Measurements from ENCODE around the gene TTC36.
"Not testable (repeated sequence)": the region's sequence is repeated elsewhere in the genome, so short reads cannot be mapped to it uniquely, and the experiment has no call there.

Gene TTC36

GRCh38 chr11:118536726-118537125 is 9.5 kb downstream of the TTC36 start:
- H3K36me3 ChIP-seq (ENCODE audit: insufficient read depth, low read length) = peaks cover 32% of the 10 kb centered on the region
- H2AFZ ChIP-seq (ENCODE audit: low read depth, low read length) = no peak overlapping the region
- H3K4me1 ChIP-seq (ENCODE audit: insufficient read depth, low read length) = peaks cover 4% of the 10 kb centered on the region
- no peaks in the 10 kb centered on the region for H3K27me3 ChIP-seq (ENCODE audit: insufficient read depth, low read length)
- no peak overlapping the region for H3K4me3 ChIP-seq (ENCODE audit: low read length)
- no peaks in the 10 kb centered on the region for H3K9me3 ChIP-seq (ENCODE audit: low read length)

- H3K4me3 ChIP-seq (ENCODE audit: low read length) = no peak overlapping the region
- H3K27me3 ChIP-seq (ENCODE audit: insufficient read depth, low read length) = no peaks in the 10 kb centered on the region
- no peak overlapping the region for H2AFZ ChIP-seq (ENCODE audit: low read depth, low read length)
- peaks cover 38% of the 10 kb centered on the region for H3K36me3 ChIP-seq (ENCODE audit: insufficient read depth, low read length)
- H3K4me1 ChIP-seq (ENCODE audit: insufficient read depth, low read length) = no peaks in the 10 kb centered on the region
- no peaks in the 10 kb centered on the region for H3K9me3 ChIP-seq (ENCODE audit: low read length)
Measured at GRCh38 chr11:118537409-118537980, 10.2 kb downstream of the TTC36 start.

- Histone ChIP-seq H3K4me3 (ENCODE audit: low read length) (no peak overlapping the region), H3K4me1 (ENCODE audit: insufficient read depth, low read length) (no peaks in the 10 kb centered on the region), H3K36me3 (ENCODE audit: insufficient read depth, low read length) (peaks cover 42% of the 10 kb centered on the region), H3K27me3 (ENCODE audit: insufficient read depth, low read length) (no peaks in the 10 kb centered on the region), H2AFZ (ENCODE audit: low read depth, low read length) (no peak overlapping the region), H3K9me3 (ENCODE audit: low read length) (no peaks in the 10 kb centered on the region)
Measured at GRCh38 chr11:118544010-118544646, 16.9 kb downstream of the TTC36 start.

GRCh38 chr11:118544647-118545010 is 17.4 kb downstream of the TTC36 start:
- Histone ChIP-seq H3K4me1 (ENCODE audit: insufficient read depth, low read length) (no peaks in the 10 kb centered on the region), H2AFZ (ENCODE audit: low read depth, low read length) (no peak overlapping the region), H3K4me3 (ENCODE audit: low read length) (no peak overlapping the region), H3K27me3 (ENCODE audit: insufficient read depth, low read length) (no peaks in the 10 kb centered on the region), H3K36me3 (ENCODE audit: insufficient read depth, low read length) (peaks cover 42% of the 10 kb centered on the region), H3K9me3 (ENCODE audit: low read length) (no peaks in the 10 kb centered on the region)

- no peaks in the 10 kb centered on the region for H3K27me3 ChIP-seq (ENCODE audit: insufficient read depth, low read length)
- no peak overlapping the region for H2AFZ ChIP-seq (ENCODE audit: low read depth, low read length)
- H3K36me3 ChIP-seq (ENCODE audit: insufficient read depth, low read length) = peaks cover 44% of the 10 kb centered on the region
- no peaks in the 10 kb centered on the region for H3K4me1 ChIP-seq (ENCODE audit: insufficient read depth, low read length)
- no peak overlapping the region for H3K4me3 ChIP-seq (ENCODE audit: low read length)
- no peaks in the 10 kb centered on the region for H3K9me3 ChIP-seq (ENCODE audit: low read length)
Measured at GRCh38 chr11:118545533-118545932, 18.3 kb downstream of the TTC36 start.

- Histone ChIP-seq H3K4me3 (ENCODE audit: low read length) (no peak overlapping the region), H3K36me3 (ENCODE audit: insufficient read depth, low read length) (peaks cover 42% of the 10 kb centered on the region), H3K27me3 (ENCODE audit: insufficient read depth, low read length) (no peaks in the 10 kb centered on the region), H3K9me3 (ENCODE audit: low read length) (no peaks in the 10 kb centered on the region), H2AFZ (ENCODE audit: low read depth, low read length) (no peak overlapping the region), H3K4me1 (ENCODE audit: insufficient read depth, low read length) (no peaks in the 10 kb centered on the region)
Measured at GRCh38 chr11:118547132-118547531, 19.9 kb downstream of the TTC36 start.

- H3K4me1 ChIP-seq (ENCODE audit: insufficient read depth, low read length) = no peaks in the 10 kb centered on the region
- no peak overlapping the region for H3K4me3 ChIP-seq (ENCODE audit: low read length)
- H2AFZ ChIP-seq (ENCODE audit: low read depth, low read length) = no peak overlapping the region
- no peaks in the 10 kb centered on the region for H3K9me3 ChIP-seq (ENCODE audit: low read length)
- H3K36me3 ChIP-seq (ENCODE audit: insufficient read depth, low read length) = peaks cover 41% of the 10 kb centered on the region
- H3K27me3 ChIP-seq (ENCODE audit: insufficient read depth, low read length) = no peaks in the 10 kb centered on the region
Measured at GRCh38 chr11:118552341-118552740, 25.1 kb downstream of the TTC36 start.

- Histone ChIP-seq H3K27me3 (ENCODE audit: insufficient read depth, low read length) (no peaks in the 10 kb centered on the region), H3K4me3 (ENCODE audit: low read length) (no peak overlapping the region), H2AFZ (ENCODE audit: low read depth, low read length) (no peak overlapping the region), H3K36me3 (ENCODE audit: insufficient read depth, low read length) (peaks cover 25% of the 10 kb centered on the region), H3K4me1 (ENCODE audit: insufficient read depth, low read length) (peaks cover 6% of the 10 kb centered on the region), H3K9me3 (ENCODE audit: low read length) (no peaks in the 10 kb centered on the region)
Measured at GRCh38 chr11:118560806-118561205, 33.5 kb downstream of the TTC36 start.

GRCh38 chr11:118565051-118565450 is 37.8 kb downstream of the TTC36 start:
- peaks cover 6% of the 10 kb centered on the region for H3K4me1 ChIP-seq (ENCODE audit: insufficient read depth, low read length)
- peaks cover 5% of the 10 kb centered on the region for H3K36me3 ChIP-seq (ENCODE audit: insufficient read depth, low read length)
- H3K9me3 ChIP-seq (ENCODE audit: low read length) = no peaks in the 10 kb centered on the region
- H3K4me3 ChIP-seq (ENCODE audit: low read length) = peak overlapping the region; percentile 25
- no peaks in the 10 kb centered on the region for H3K27me3 ChIP-seq (ENCODE audit: insufficient read depth, low read length)
- no peak overlapping the region for H2AFZ ChIP-seq (ENCODE audit: low read depth, low read length)

- no peaks in the 10 kb centered on the region for H3K27me3 ChIP-seq (ENCODE audit: insufficient read depth, low read length)
- H3K9me3 ChIP-seq (ENCODE audit: low read length) = no peaks in the 10 kb centered on the region
- H3K36me3 ChIP-seq (ENCODE audit: insufficient read depth, low read length) = peaks cover 4% of the 10 kb centered on the region
- peaks cover 21% of the 10 kb centered on the region for H3K4me1 ChIP-seq (ENCODE audit: insufficient read depth, low read length)
- H2AFZ ChIP-seq (ENCODE audit: low read depth, low read length) = no peak overlapping the region
- no peak overlapping the region for H3K4me3 ChIP-seq (ENCODE audit: low read length)
Measured at GRCh38 chr11:118569670-118570069, 42.4 kb downstream of the TTC36 start.

- Histone ChIP-seq H3K4me1 (ENCODE audit: insufficient read depth, low read length) (peaks cover 15% of the 10 kb centered on the region), H3K4me3 (ENCODE audit: low read length) (no peak overlapping the region), H2AFZ (ENCODE audit: low read depth, low read length) (no peak overlapping the region), H3K27me3 (ENCODE audit: insufficient read depth, low read length) (no peaks in the 10 kb centered on the region), H3K36me3 (ENCODE audit: insufficient read depth, low read length) (peaks cover 4% of the 10 kb centered on the region), H3K9me3 (ENCODE audit: low read length) (no peaks in the 10 kb centered on the region)
Measured at GRCh38 chr11:118570787-118571186, 43.5 kb downstream of the TTC36 start.

GRCh38 chr11:118571701-118572060 is 44.4 kb downstream of the TTC36 start:
- not testable (repeated sequence) for H3K36me3 ChIP-seq (ENCODE audit: insufficient read depth, low read length); H3K27me3 ChIP-seq (ENCODE audit: insufficient read depth, low read length); H3K9me3 ChIP-seq (ENCODE audit: low read length)
- H3K4me3 ChIP-seq (ENCODE audit: low read length) = peak overlapping the region; percentile 78
- peaks cover 15% of the 10 kb centered on the region for H3K4me1 ChIP-seq (ENCODE audit: insufficient read depth, low read length)
- peak overlapping the region; percentile 20 for H2AFZ ChIP-seq (ENCODE audit: low read depth, low read length)

GRCh38 chr11:118572061-118572980 is 45.0 kb downstream of the TTC36 start, which contains the start of gene ARCN1:
TSS of gene ARCN1 (plus strand) at chr11:118572409. CDS start at chr11:118572548, 139 bp downstream.
- peaks cover 4% of the 10 kb centered on the region for H3K36me3 ChIP-seq (ENCODE audit: insufficient read depth, low read length)
- H3K4me1 ChIP-seq (ENCODE audit: insufficient read depth, low read length) = peaks cover 15% of the 10 kb centered on the region
- no peaks in the 10 kb centered on the region for H3K27me3 ChIP-seq (ENCODE audit: insufficient read depth, low read length)
- H3K4me3 ChIP-seq (ENCODE audit: low read length) = peak within 1 kb of the TSS; percentile 78
- no peaks in the 10 kb centered on the region for H3K9me3 ChIP-seq (ENCODE audit: low read length)
- peak within 1 kb of the TSS; percentile 20 for H2AFZ ChIP-seq (ENCODE audit: low read depth, low read length)
